ENCODE results near the gene CACHD1.

DNA sequence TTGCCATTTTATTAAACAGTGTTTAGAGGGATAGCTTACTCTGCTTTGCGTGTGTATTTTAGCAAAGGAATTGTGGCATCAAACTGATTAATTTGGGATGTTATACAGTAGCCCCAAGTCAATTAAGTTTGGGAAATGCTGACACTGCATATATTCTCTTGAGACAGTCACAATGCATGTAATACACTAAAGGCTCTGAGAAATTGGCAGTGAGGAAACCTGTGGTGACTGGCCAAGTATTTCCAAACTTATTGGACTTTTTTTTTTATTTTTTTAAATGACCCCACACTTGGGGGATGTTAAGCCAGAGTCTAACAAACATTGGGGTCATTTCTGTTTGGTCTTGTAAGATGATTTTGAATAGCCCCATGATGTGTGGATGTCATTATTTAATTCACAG lies 207.6 kb downstream of the CACHD1 start:
- TF ChIP-seq, protein P1, sequence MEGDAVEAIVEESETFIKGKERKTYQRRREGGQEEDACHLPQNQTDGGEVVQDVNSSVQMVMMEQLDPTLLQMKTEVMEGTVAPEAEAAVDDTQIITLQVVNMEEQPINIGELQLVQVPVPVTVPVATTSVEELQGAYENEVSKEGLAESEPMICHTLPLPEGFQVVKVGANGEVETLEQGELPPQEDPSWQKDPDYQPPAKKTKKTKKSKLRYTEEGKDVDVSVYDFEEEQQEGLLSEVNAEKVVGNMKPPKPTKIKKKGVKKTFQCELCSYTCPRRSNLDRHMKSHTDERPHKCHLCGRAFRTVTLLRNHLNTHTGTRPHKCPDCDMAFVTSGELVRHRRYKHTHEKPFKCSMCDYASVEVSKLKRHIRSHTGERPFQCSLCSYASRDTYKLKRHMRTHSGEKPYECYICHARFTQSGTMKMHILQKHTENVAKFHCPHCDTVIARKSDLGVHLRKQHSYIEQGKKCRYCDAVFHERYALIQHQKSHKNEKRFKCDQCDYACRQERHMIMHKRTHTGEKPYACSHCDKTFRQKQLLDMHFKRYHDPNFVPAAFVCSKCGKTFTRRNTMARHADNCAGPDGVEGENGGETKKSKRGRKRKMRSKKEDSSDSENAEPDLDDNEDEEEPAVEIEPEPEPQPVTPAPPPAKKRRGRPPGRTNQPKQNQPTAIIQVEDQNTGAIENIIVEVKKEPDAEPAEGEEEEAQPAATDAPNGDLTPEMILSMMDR (conservative IDR thresholded peaks at IDR 0.05; ENCODE audit: low read depth, low read length): no peak
- TF ChIP-seq POLR2A (IDR thresholded peaks at IDR 0.05; ENCODE audit: low read depth, low read length) (no peak), SMC3 (IDR thresholded peaks at IDR 0.05; ENCODE audit: low read depth, low read length) (no peak), RAD21 (IDR thresholded peaks at IDR 0.05; ENCODE audit: low read length) (no peak), FOS (IDR thresholded peaks at IDR 0.05; ENCODE audit: low read depth, low read length) (no peak)
